GM12878 (cell line): ENCODE results near the gene PLB1. TPM values are rescaled to one million over a fixed set of nuclear protein-coding genes. Genes with fewer than 3 reads are reported as not detected.
A peak's percentile ranks its signal among the peaks of the same experiment; 100 is the strongest.

Source experiments
- ATAC-seq: fragments of 200-7000 bp; cut with Tn5 transposase; 3 replicates; pipeline ENCODE4 v1.9.1; 2020; ENCODE audit warnings: mild to moderate bottlenecking, moderate library complexity
- BruUV-seq: library from RNA; stranded (reverse); fragments of 400-500 nt; replicated peaks from 2 replicates; lab custom pipeline; 2021; lab: Mats Ljungman, UMichigan
- CTCF ChIA-PET: fragments of 300-600 bp; sonication (Branson Sonifier 250); formaldehyde crosslinking; extraction: SDS; loops from one replicate; lab custom pipeline; 2021; ENCODE audit warnings: inconsistent platforms; lab: Yijun Ruan, JAX
- POLR2A ChIA-PET: fragments of 350-600 bp; formaldehyde crosslinking; extraction: SDS; loops from one replicate; lab custom pipeline; 2021; ENCODE audit warnings: inconsistent platforms; lab: Charles Lee
- RAD21 ChIA-PET: fragments of 300-600 bp; sonication (Branson Sonifier 250); formaldehyde crosslinking; loops from one replicate; lab custom pipeline; 2023; ENCODE audit warnings: antibody characterized with exemption; ENCODE audit not compliant: unreplicated experiment; lab: Charles Lee
- SMC1A ChIA-PET: fragments of 300-600 bp; sonication (Branson Sonifier 250); formaldehyde crosslinking; loops from one replicate; lab custom pipeline; 2023; ENCODE audit not compliant: unreplicated experiment, uncharacterized antibody; lab: Charles Lee
- DNase-seq: peaks from one replicate; pipeline ENCODE4 v3.0.0-alpha.2; 2011; ENCODE audit warnings: low read depth, low spot score
- FAIRE-seq: peaks from 3 replicates; lab custom pipeline; 2011; peaks lifted over from hg19 to GRCh38; lab: Jason Lieb, UNC
- H2AFZ ChIP-seq: 2 replicates; pipeline ENCODE4 v1.6.0; 2011; ENCODE audit warnings: low read depth, low read length, control low read depth; ENCODE audit not compliant: control insufficient read depth
- H3K27ac ChIP-seq: 2 replicates; pipeline ENCODE4 v1.5.1; 2011; ENCODE audit warnings: control low read depth; ENCODE audit not compliant: control insufficient read depth, insufficient read depth
- H3K27me3 ChIP-seq, 2 experiments: replicated peaks in 1 of 2; 2 replicates each; pipeline versions ENCODE4 v1.6.0 to v1.6.1; 2011; ENCODE audit warnings: low read length in 1 of 2; ENCODE audit not compliant: control insufficient read depth in 2 of 2, insufficient read depth in 2 of 2
- H3K36me3 ChIP-seq, 2 experiments: 2 replicates each; pipeline ENCODE4 v1.5.1; 2011; ENCODE audit warnings: low read length in 1 of 2; ENCODE audit not compliant: control insufficient read depth in 2 of 2, insufficient read depth in 2 of 2
- H3K4me1 ChIP-seq: 2 replicates; pipeline ENCODE4 v1.6.1; 2011; ENCODE audit warnings: mild to moderate bottlenecking, low read length, moderate library complexity, mixed read lengths; ENCODE audit not compliant: control insufficient read depth, insufficient read depth
- H3K4me2 ChIP-seq: 2 replicates; pipeline ENCODE4 v1.6.0; 2011; ENCODE audit warnings: control low read depth; ENCODE audit not compliant: control insufficient read depth, insufficient read depth
- H3K4me3 ChIP-seq: fragments of 200-600 bp; sonication (generic); 2 replicates; pipeline ENCODE4 v1.5.1; 2016
- H3K79me2 ChIP-seq: 2 replicates; pipeline ENCODE4 v1.6.0; 2011; ENCODE audit warnings: low read length; ENCODE audit not compliant: control insufficient read depth, insufficient read depth
- H3K9ac ChIP-seq: 2 replicates; pipeline ENCODE4 v1.8.0; 2011; ENCODE audit warnings: low read length, control low read depth, mixed read lengths; ENCODE audit not compliant: control insufficient read depth, insufficient read depth
- H3K9me3 ChIP-seq: replicated peaks from 3 replicates; pipeline ENCODE4 v1.5.1; 2011; ENCODE audit warnings: mild to moderate bottlenecking, low read length; ENCODE audit not compliant: control insufficient read depth, insufficient read depth
- H4K20me1 ChIP-seq: 2 replicates; pipeline ENCODE4 v1.6.0; 2011; ENCODE audit not compliant: control insufficient read depth, insufficient read depth
- ATF3 ChIP-seq: IDR thresholded peaks from 2 replicates; pipeline ENCODE4 v1.6.1; 2011; ENCODE audit warnings: low read depth, mild to moderate bottlenecking, low read length, moderate library complexity, borderline replicate concordance; ENCODE audit errors: extremely low read depth
- ATF7 ChIP-seq: fragments of 450-650 bp; IDR thresholded peaks from 2 replicates; pipeline ENCODE4 v1.6.1; 2016; ENCODE audit warnings: low read depth, mild to moderate bottlenecking
- BRCA1 ChIP-seq: IDR thresholded peaks from 2 replicates; pipeline ENCODE4 v1.6.1; 2011; ENCODE audit warnings: low read depth, low read length, improper control_type of control experiment
- HDAC6 ChIP-seq: fragments of 200-600 bp; sonication (generic); IDR thresholded peaks from one replicate; pipeline ENCODE4 v1.8.0; 2017; ENCODE audit warnings: antibody characterized with exemption; ENCODE audit not compliant: unreplicated experiment
- IKZF1 ChIP-seq: fragments of 450-650 bp; conservative IDR thresholded peaks from 2 replicates; pipeline ENCODE4 v1.6.1; 2017; ENCODE audit warnings: antibody characterized with exemption, mild to moderate bottlenecking
- SREBF2 ChIP-seq: IDR thresholded peaks from 2 replicates; pipeline ENCODE4 v1.6.1; 2012; ENCODE audit warnings: mild to moderate bottlenecking, low read length
- in situ Hi-C: fragments of 300-500 bp; cut with MboI; formaldehyde crosslinking; loops from 9 replicates; pipeline ENCODE4 v1.14.3; 2018; ENCODE audit warnings: mixed read lengths
- intact Hi-C: fragments of 100-400 bp; cut with micrococcal nuclease; formaldehyde crosslinking; loops from one replicate; pipeline ENCODE4 v1.14.2; 2022; ENCODE audit not compliant: unreplicated experiment
- polyA plus RNA-seq, 11 experiments: library from polyadenylated mRNA; depleted of rRNA in 4 of 11; unstranded in 6 of 11; stranded (reverse) in 5 of 11; fragments of >200 nt; fragmentation: Nextera tagmentation in 4 of 11; fragmentation: Illumina TruSeq in 1 of 11; extraction: Ambion mirVana in 4 of 11; extraction: Trizol in 1 of 11; gene quantifications; 1 replicate in 1 of 11; 2 replicates in 10 of 11; pipeline versions ENCODE4 v1.2.1 to v1.2.3, GENCODE V29; 2011 to 2016; ENCODE audit warnings: inconsistent platforms in 2 of 11, missing spikeins in 2 of 11, low read depth in 1 of 11
- total RNA-seq, 4 experiments: library from RNA; depleted of rRNA in 3 of 4; stranded (reverse); fragments of >200 nt in 3 of 4; fragmentation: Illumina TruSeq in 1 of 4; extraction: Trizol in 1 of 4; gene quantifications; 2 replicates each; pipeline versions ENCODE4 v1.2.1 to v1.2.3, GENCODE V29; 2013 to 2021
- TF ChIP-seq, protein P1 (sequence below): fragments of 450-650 bp; IDR thresholded peaks from 2 replicates; pipeline ENCODE4 v1.6.1; 2017; ENCODE audit warnings: mild to moderate bottlenecking, moderate library complexity

PLB1 gene
- total and polyA plus RNA-seq, 10 of the 15 experiments (the other 5 are each of a cell fraction or from before 2014, with no cell fraction given) = 0.03 to 0.49 (median 0.28) TPM

- DNase-seq = no peak
- no peaks in the 10 kb centered on the region for H3K27me3 ChIP-seq
- TF ChIP-seq, protein P1, sequence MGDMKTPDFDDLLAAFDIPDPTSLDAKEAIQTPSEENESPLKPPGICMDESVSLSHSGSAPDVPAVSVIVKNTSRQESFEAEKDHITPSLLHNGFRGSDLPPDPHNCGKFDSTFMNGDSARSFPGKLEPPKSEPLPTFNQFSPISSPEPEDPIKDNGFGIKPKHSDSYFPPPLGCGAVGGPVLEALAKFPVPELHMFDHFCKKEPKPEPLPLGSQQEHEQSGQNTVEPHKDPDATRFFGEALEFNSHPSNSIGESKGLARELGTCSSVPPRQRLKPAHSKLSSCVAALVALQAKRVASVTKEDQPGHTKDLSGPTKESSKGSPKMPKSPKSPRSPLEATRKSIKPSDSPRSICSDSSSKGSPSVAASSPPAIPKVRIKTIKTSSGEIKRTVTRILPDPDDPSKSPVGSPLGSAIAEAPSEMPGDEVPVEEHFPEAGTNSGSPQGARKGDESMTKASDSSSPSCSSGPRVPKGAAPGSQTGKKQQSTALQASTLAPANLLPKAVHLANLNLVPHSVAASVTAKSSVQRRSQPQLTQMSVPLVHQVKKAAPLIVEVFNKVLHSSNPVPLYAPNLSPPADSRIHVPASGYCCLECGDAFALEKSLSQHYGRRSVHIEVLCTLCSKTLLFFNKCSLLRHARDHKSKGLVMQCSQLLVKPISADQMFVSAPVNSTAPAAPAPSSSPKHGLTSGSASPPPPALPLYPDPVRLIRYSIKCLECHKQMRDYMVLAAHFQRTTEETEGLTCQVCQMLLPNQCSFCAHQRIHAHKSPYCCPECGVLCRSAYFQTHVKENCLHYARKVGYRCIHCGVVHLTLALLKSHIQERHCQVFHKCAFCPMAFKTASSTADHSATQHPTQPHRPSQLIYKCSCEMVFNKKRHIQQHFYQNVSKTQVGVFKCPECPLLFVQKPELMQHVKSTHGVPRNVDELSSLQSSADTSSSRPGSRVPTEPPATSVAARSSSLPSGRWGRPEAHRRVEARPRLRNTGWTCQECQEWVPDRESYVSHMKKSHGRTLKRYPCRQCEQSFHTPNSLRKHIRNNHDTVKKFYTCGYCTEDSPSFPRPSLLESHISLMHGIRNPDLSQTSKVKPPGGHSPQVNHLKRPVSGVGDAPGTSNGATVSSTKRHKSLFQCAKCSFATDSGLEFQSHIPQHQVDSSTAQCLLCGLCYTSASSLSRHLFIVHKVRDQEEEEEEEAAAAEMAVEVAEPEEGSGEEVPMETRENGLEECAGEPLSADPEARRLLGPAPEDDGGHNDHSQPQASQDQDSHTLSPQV = no peak
- TF ChIP-seq IKZF1 = no peak
- TF ChIP-seq HDAC6 = no peak
- TF ChIP-seq BRCA1 = no peak
- TF ChIP-seq ATF3 = no peak
- TF ChIP-seq ATF7 = peak; percentile 6; the same call in 1 of the 2 replicates
- no peak for TF ChIP-seq SREBF2
- TF ChIP-seq, all 136 proteins: peak for 1
- ChIA-PET RAD21 (interaction anchor here (1.9 kb wide), 1 partner anchor 87 kb away, joined by 6 read pairs; no protein-coding TSS in a partner anchor), POLR2A (interaction anchor here (0.6 kb wide), 2 partner anchors 49 to 69 kb away, joined by 3 read pairs; no protein-coding TSS in a partner anchor), SMC1A (interaction anchor here (1.9 kb wide), 1 partner anchor 11 kb away, joined by 10 read pairs; no protein-coding TSS in a partner anchor), CTCF (interaction anchor here (3.3 kb wide), 1 partner anchor 87 kb away, joined by 19 read pairs; no protein-coding TSS in a partner anchor)
- Histone ChIP-seq H3K36me3 (no peaks in the 10 kb centered on the region), H2AFZ (peak overlapping the region; percentile 67), H3K9ac (peak overlapping the region; percentile 26; the same call in 1 of the 2 replicates), H3K79me2 (no peaks in the 10 kb centered on the region), H3K4me1 (peaks cover 15% of the 10 kb centered on the region), H3K4me2 (0 out of 2 replicates have a peak overlapping the region, but pooled peaks have one; percentile 40), H4K20me1 (no peaks in the 10 kb centered on the region), H3K27ac (peak overlapping the region; percentile 49), H3K9me3 (no peaks in the 10 kb centered on the region; the same call in 2 of the 3 replicates), H3K4me3 (no peak overlapping the region)
- in situ Hi-C loops (no loop called here), intact Hi-C loops (no loop called here)
- ATAC-seq = peak; percentile 47
- FAIRE-seq = no peak
- no TSS peak for BruUV-seq
These were observed 185.7 kb downstream of the PLB1 start for GRCh38 chr2:28681606-28682005.
